ENCODE data around the gene AQP7.
"Not testable (repeated sequence)": the region's sequence is repeated elsewhere in the genome, so short reads cannot be mapped to it uniquely, and the experiment has no call there.

AQP7 gene

DNA sequence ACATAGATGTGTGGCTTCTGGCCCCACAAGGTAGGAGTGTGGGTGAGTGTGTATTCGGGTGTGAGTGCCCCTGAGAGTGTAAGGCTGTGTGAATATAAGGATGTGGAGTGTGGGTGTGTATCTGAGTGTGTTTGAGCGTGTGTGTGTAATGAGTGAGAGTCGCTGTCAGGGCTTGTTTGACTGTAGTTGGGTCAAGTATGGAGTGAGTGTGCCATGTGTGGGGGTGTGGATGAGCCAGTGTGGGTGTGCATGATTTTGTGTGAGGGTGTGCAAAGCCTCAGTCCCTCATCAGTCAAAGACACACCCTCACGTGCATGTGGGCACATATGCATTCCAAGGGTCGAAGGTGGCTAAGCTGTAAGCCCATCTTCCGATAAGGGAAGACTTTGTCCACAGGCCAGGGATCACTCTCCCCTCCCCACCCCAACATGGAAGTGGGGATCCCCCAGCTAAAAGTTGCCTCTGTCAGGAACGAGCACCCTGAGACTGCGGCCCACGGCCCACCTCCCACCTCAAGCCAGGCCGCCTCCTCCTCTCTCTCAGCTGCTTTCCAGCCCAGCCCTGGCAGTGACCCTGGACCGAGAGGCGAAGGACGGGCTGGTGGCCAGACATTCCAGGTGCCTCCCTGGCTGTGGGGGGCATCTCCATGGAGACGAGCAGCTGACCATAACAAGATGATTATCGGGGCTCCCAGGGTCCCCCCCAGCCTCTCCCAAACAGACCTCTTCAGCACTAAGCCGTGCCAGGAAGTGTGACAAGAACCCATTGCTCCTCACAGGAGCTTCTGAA is 32.1 kb upstream of the AQP7 start:
- no peaks in the 10 kb centered on the region for H3K36me3 ChIP-seq
- no peaks in the 10 kb centered on the region for H3K27me3 ChIP-seq
- no peak overlapping the region for H3K4me3 ChIP-seq
- H3K9me3 ChIP-seq = no peaks in the 10 kb centered on the region
- H4K20me1 ChIP-seq = no peaks in the 10 kb centered on the region
- no peak overlapping the region for H3K27ac ChIP-seq
- H3K4me2 ChIP-seq = no peak overlapping the region
- H3K4me1 ChIP-seq = peaks cover under 1% of the 10 kb centered on the region; the same call in 1 of the 2 replicates
- no peak for TF ChIP-seq Cebpa-rat (IDR thresholded peaks at IDR 0.05)
- no peak overlapping the region for H3K9ac ChIP-seq

DNA sequence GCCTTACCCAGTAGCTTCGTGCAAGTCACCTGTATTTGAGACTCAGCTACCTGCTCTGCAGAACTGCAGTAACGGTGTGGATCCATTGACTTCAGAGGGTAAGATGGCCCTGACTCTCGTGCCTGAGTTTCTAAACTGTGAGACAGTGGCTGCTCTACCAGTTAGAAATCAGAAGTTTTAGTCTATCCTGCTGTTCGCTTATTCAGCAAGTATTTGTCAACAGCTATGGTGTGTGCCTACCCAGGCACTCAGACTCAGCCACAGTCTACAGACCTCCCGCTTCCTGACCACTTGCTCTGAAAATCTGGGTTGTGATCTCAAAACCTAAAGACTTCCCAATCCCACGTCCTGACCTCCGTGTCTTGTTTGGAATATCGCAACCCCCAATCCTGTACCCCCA is 31.5 kb upstream of the AQP7 start:
- H3K4me2 ChIP-seq = no peak overlapping the region
- H3K4me3 ChIP-seq = no peak overlapping the region
- H3K27ac ChIP-seq = no peak overlapping the region
- no peaks in the 10 kb centered on the region for H3K9me3 ChIP-seq
- H3K36me3 ChIP-seq = no peaks in the 10 kb centered on the region
- no peaks in the 10 kb centered on the region for H4K20me1 ChIP-seq
- no peak for TF ChIP-seq Cebpa-rat (IDR thresholded peaks at IDR 0.05)
- no peaks in the 10 kb centered on the region for H3K4me1 ChIP-seq
- no peaks in the 10 kb centered on the region for H3K27me3 ChIP-seq
- no peak overlapping the region for H3K9ac ChIP-seq

DNA sequence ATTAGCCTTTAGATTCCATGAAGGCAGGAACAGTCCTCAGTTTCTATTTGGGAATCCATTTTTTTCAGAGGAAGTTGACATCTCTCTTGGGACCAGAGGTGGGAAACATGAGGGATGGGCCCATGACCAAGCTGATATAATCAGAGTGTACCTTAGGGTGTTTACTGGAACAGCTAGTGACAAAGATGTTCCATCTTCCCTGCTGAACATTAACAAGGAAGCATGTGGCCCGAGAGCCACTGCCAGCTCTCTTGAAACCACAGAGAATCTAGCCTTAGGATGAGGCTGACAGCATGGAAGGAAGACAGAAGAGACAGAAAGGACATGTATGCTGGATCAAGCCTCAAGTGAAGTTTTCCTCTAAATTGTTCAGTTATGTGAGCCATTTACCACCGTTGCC is 29.1 kb upstream of the AQP7 start:
- Histone ChIP-seq H4K20me1 (no peaks in the 10 kb centered on the region), H3K9ac (no peak overlapping the region), H3K27ac (no peak overlapping the region), H3K9me3 (no peaks in the 10 kb centered on the region), H3K4me2 (no peak overlapping the region), H3K27me3 (no peaks in the 10 kb centered on the region), H3K36me3 (no peaks in the 10 kb centered on the region), H3K4me1 (no peaks in the 10 kb centered on the region), H3K4me3 (no peak overlapping the region)
- TF ChIP-seq Cebpa-rat (IDR thresholded peaks at IDR 0.05) = no peak

DNA sequence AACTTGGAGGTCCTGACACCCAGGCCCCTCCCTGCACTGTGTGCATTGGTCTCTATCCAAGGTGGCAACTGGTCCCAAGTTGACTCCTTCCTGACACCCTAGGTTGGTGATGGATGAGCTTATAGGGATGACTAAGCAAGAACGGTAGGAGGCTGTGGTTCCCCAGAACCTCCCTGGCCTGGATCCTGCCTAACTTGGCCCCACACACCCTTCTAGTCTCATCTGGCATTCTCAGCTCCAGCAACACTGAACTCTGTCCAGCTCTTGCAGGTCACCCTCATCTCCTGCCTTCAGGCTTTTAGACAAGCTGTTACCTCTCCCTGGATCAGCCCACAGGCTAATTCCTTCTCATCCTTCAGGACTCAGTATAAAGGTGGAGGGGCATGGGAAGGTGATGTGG is 28.6 kb upstream of the AQP7 start:
- Histone ChIP-seq H3K4me3 (no peak overlapping the region), H3K4me2 (no peak overlapping the region), H3K9ac (no peak overlapping the region), H3K27me3 (no peaks in the 10 kb centered on the region), H3K36me3 (no peaks in the 10 kb centered on the region), H3K27ac (no peak overlapping the region), H3K4me1 (no peaks in the 10 kb centered on the region), H3K9me3 (no peaks in the 10 kb centered on the region), H4K20me1 (no peaks in the 10 kb centered on the region)
- TF ChIP-seq Cebpa-rat (IDR thresholded peaks at IDR 0.05) = no peak

DNA sequence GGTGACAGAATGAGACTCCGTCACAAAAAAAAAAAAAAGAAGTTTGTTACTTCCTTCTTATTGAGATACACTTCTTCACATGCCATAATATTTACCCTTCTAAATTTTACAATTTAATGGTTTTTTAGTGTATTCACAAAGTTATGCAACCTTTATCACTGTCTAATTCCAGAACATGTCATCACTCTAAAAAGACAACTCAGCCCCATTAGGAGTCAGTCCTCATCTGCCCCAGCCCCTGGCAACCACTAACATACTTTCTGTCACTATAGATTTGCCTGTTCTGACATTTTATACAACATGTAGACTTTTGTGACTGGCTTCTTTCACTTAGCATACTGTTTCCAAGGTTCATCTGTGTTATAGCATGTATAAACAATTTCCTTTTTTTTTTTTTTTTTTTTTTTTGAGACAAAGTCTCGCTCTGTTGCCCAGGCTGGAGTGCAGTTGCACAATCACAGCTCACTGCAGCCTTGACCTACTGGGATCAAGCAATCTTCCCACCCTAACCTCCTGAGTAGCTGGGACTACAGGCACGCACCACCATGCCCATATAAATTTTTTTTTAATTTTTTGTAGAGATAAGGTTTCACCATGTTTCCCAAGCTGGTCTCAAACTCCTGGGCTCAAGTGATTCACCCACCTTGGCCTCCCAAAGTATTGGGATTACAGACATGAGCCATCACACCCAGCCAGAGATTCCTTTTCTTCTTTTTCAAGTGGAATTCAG is 27.1 kb upstream of the AQP7 start:
- no peak for TF ChIP-seq Cebpa-rat (IDR thresholded peaks at IDR 0.05)
- H3K27ac ChIP-seq = no peak overlapping the region
- H3K4me2 ChIP-seq = no peak overlapping the region

DNA sequence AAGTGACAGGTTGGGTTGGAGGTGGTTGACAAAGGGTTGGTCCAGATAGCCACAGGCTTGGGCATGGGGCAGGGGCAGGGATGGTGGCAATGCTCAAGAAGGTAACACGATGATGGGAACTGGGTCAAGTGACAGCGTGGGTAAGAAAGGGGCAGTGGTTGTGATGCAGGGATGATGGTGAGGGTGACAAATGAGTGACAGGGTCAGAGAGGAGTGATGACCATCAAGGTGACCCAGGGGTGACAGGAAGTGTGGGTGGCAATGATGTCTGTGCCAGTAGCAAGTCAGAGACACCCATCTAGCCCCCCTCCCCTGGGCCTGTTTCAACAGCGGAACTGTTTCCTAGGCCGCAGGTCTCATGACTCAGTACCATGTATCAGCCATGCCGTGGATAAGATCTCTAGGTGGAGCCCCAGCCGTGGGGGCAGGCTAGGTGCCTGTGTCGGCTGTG is 24.5 kb upstream of the AQP7 start:
- Histone ChIP-seq H3K36me3 (no peaks in the 10 kb centered on the region), H3K9me3 (no peaks in the 10 kb centered on the region), H3K4me2 (no peak overlapping the region), H3K27me3 (no peaks in the 10 kb centered on the region), H3K4me1 (no peaks in the 10 kb centered on the region), H3K27ac (no peak overlapping the region), H3K9ac (no peak overlapping the region), H3K4me3 (no peak overlapping the region), H4K20me1 (no peaks in the 10 kb centered on the region)
- TF ChIP-seq Cebpa-rat (IDR thresholded peaks at IDR 0.05) = no peak

More for the DNA sequence above, 27.1 kb upstream of the AQP7 start:
- H3K9ac ChIP-seq = no peak overlapping the region
- no peaks in the 10 kb centered on the region for H3K36me3 ChIP-seq
- H3K4me1 ChIP-seq = no peaks in the 10 kb centered on the region
- no peak overlapping the region for H3K4me3 ChIP-seq
- H3K9me3 ChIP-seq = no peaks in the 10 kb centered on the region
- H4K20me1 ChIP-seq = no peaks in the 10 kb centered on the region
- no peaks in the 10 kb centered on the region for H3K27me3 ChIP-seq

DNA sequence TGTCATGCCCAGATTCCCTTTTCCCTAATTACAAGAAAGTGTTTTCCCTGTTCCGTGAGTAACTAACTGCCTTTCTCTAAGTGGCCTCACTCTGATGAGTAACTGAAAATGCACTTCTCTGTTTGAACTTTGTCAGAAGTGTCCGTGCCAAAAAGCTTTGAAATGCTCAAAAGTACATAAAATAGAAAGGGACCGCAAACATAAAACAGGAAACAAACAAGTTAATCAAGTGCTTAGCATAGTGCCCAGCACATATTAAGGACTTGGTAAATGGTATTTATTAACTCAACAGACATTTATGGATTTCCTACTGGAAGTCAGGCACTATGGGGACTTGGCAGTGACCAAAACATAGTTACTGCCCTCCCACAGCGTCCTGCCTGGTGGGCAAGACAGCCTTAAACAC is 22.8 kb upstream of the AQP7 start:
- Histone ChIP-seq H3K9me3 (no peaks in the 10 kb centered on the region), H3K27me3 (no peaks in the 10 kb centered on the region), H3K36me3 (no peaks in the 10 kb centered on the region), H4K20me1 (no peaks in the 10 kb centered on the region), H3K4me2 (no peak overlapping the region), H3K4me3 (no peak overlapping the region), H3K4me1 (no peaks in the 10 kb centered on the region), H3K9ac (no peak overlapping the region), H3K27ac (no peak overlapping the region)
- TF ChIP-seq Cebpa-rat (IDR thresholded peaks at IDR 0.05) = no peak

DNA sequence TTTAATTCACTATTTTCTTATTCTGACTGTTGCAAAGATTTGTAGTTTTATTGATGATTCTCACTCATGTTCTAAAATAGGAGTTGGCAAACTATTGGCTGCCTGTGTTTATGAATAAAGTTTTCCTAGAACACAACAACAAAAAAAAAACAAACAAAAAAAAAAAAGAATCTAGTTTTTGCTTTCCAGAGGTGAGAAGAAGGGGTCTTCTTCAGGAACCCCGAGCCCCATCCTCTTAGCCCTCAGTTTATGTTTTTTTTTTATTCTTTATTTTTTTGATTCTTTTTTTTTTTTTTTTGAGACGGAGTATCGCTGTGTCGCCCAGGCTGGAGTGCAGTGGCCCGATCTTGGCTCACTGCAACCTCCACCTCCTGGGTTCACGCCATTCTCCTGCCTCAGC is 22.1 kb upstream of the AQP7 start:
- not testable (repeated sequence) for H3K9me3 ChIP-seq, H3K27me3 ChIP-seq, H3K4me1 ChIP-seq, H3K27ac ChIP-seq, H3K4me2 ChIP-seq, H3K9ac ChIP-seq, H3K36me3 ChIP-seq, H3K4me3 ChIP-seq, H4K20me1 ChIP-seq

DNA sequence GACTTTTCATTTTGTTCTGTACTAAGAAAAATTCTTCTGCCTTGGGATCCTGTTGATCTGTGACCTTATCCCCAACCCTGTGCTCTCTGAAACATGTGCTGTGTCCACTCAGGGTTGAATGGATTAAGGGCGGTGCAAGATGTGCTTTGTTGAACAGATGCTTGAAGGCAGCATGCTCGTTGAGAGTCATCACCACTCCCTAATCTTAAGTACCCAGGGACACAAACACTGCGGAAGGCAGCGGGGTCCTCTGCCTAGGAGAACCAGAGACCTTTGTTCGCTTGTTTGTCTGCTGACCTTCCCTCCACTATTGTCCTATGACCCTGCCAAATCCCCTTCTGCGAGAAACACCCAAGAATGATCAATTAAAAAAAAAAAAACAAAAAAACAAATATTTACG is 21.7 kb upstream of the AQP7 start:
- not testable (repeated sequence) for H3K9me3 ChIP-seq, H3K4me3 ChIP-seq

DNA sequence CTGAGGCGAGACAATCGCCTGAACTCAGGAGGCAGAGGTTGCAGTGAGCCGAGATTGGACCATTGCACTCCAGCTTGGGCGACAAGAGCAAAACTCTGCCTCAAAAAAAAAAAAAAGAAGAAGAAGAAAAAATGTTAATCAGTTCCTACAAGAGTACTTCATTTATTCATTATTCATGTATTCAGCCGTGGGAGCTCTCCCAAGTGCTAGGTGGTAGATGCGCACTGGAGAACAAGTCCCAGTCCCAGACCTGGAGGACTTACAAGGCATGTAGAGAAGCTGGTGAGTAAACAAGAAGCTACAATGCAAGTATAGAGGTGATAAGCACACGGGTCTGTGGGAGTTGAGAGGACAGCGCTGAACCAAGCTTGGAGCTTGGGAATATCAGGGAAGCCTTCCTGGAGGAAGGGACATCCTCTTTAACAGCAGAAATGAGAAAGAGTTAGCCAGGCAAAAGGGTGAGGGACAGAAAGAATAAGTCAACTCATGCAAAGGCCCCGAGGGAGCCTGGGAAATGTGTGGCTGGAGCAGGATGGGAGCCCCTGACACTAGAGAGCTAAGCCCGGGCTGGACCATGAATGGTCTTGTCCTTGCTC is 17.4 kb upstream of the AQP7 start:
- Histone ChIP-seq H3K9ac (no peak overlapping the region), H3K9me3 (no peaks in the 10 kb centered on the region), H4K20me1 (no peaks in the 10 kb centered on the region), H3K4me3 (no peak overlapping the region), H3K27me3 (no peaks in the 10 kb centered on the region), H3K4me2 (no peak overlapping the region), H3K4me1 (peaks cover 6% of the 10 kb centered on the region), H3K36me3 (no peaks in the 10 kb centered on the region), H3K27ac (no peak overlapping the region)
- TF ChIP-seq Cebpa-rat (IDR thresholded peaks at IDR 0.05) = no peak

More for the DNA sequence above, 21.7 kb upstream of the AQP7 start:
- H3K4me2 ChIP-seq, H4K20me1 ChIP-seq, H3K36me3 ChIP-seq, H3K27me3 ChIP-seq, H3K27ac ChIP-seq, H3K9ac ChIP-seq, H3K4me1 ChIP-seq: not testable (repeated sequence)

Measured in BLaER1 (cell line).